Fibroblast of mammary gland (primary cell): ENCODE results near the gene MIF.
"Not testable (repeated sequence)": the region's sequence is repeated elsewhere in the genome, so short reads cannot be mapped to it uniquely, and the experiment has no call there.

Source experiments
- DNase-seq: peaks from one replicate; pipeline ENCODE4 v3.0.0-alpha.2; 2010; ENCODE audit warnings: low read depth
- H3K4me3 ChIP-seq: 2 replicates; pipeline ENCODE4 v1.5.1; 2011; ENCODE audit warnings: low read depth, mild to moderate bottlenecking, low read length, moderate library complexity; ENCODE audit not compliant: control insufficient read depth
- TF ChIP-seq, protein P1 (sequence below): conservative IDR thresholded peaks from 2 replicates; pipeline ENCODE4 v1.5.1; 2011; ENCODE audit warnings: low read depth, low read length, inconsistent platforms; ENCODE audit not compliant: control insufficient read depth, insufficient read depth

The MIF gene

GRCh38 chr22:23925020-23925606 is 30.9 kb downstream of the MIF start:
- TF ChIP-seq, protein P1, sequence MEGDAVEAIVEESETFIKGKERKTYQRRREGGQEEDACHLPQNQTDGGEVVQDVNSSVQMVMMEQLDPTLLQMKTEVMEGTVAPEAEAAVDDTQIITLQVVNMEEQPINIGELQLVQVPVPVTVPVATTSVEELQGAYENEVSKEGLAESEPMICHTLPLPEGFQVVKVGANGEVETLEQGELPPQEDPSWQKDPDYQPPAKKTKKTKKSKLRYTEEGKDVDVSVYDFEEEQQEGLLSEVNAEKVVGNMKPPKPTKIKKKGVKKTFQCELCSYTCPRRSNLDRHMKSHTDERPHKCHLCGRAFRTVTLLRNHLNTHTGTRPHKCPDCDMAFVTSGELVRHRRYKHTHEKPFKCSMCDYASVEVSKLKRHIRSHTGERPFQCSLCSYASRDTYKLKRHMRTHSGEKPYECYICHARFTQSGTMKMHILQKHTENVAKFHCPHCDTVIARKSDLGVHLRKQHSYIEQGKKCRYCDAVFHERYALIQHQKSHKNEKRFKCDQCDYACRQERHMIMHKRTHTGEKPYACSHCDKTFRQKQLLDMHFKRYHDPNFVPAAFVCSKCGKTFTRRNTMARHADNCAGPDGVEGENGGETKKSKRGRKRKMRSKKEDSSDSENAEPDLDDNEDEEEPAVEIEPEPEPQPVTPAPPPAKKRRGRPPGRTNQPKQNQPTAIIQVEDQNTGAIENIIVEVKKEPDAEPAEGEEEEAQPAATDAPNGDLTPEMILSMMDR: no peak
- H3K4me3 ChIP-seq: no peak overlapping the region
- no peak for DNase-seq

DNA sequence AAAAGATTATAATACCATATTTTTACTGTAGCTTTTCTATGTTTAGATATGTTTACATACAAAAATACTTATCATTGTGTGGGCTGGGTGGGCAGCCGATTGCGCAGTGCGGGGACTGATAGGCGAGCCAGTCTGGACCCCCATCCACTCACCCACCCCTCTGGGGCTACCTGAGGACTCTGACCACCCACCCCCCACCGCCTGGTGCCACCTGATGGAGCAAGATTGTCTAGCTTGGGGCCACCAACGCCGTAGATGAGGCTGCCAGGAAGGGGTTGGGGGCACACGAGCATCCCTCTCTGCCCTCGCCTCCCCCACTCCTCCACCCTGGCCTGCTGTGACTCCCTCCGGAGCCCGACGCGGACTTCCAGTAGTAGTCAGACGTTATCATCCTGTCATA is 32.4 kb downstream of the MIF start:
- no peak overlapping the region for H3K4me3 ChIP-seq
- DNase-seq: no peak
- TF ChIP-seq, protein P1: no peak

GRCh38 chr22:23938328-23939016 is 44.3 kb downstream of the MIF start:
- TF ChIP-seq, protein P1: no peak
- no peak for DNase-seq
- H3K4me3 ChIP-seq: no peak overlapping the region

GRCh38 chr22:23939017-23939357 is 44.8 kb downstream of the MIF start:
- TF ChIP-seq, protein P1: no peak
- H3K4me3 ChIP-seq: no peak overlapping the region
- no peak for DNase-seq

- DNase-seq, H3K4me3 ChIP-seq: not testable (repeated sequence)
These were observed 46.0 kb downstream of the MIF start for GRCh38 chr22:23940166-23940565.
